ENCODE results near the gene KRTAP1-3.

KRTAP1-3 gene

DNA sequence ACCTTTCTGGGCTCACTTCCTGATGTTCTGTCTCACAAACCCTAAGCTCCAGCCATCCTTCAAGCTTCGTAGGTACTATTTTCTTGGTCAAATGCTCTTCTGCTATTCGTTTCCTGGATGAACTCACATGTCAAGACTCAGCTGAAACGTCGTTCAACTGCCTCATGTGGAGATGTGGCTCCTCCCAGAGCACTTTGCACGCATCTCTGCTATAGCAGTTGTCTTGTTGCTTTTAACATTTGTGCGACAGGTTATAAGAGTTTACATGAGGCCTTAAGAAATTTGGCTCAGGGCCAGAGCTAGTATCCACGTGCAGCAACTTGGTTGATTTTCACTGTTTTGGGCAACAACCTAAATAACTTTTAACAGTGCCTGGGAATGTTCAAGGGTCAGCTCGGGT, 47.8 kb downstream of the KRTAP1-3 start:
- TF ChIP-seq, protein P1, sequence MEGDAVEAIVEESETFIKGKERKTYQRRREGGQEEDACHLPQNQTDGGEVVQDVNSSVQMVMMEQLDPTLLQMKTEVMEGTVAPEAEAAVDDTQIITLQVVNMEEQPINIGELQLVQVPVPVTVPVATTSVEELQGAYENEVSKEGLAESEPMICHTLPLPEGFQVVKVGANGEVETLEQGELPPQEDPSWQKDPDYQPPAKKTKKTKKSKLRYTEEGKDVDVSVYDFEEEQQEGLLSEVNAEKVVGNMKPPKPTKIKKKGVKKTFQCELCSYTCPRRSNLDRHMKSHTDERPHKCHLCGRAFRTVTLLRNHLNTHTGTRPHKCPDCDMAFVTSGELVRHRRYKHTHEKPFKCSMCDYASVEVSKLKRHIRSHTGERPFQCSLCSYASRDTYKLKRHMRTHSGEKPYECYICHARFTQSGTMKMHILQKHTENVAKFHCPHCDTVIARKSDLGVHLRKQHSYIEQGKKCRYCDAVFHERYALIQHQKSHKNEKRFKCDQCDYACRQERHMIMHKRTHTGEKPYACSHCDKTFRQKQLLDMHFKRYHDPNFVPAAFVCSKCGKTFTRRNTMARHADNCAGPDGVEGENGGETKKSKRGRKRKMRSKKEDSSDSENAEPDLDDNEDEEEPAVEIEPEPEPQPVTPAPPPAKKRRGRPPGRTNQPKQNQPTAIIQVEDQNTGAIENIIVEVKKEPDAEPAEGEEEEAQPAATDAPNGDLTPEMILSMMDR (conservative IDR thresholded peaks at IDR 0.05) = no peak
- TF ChIP-seq ZFX (IDR thresholded peaks at IDR 0.05) = no peak
- H3K27ac ChIP-seq = no peak overlapping the region

DNA sequence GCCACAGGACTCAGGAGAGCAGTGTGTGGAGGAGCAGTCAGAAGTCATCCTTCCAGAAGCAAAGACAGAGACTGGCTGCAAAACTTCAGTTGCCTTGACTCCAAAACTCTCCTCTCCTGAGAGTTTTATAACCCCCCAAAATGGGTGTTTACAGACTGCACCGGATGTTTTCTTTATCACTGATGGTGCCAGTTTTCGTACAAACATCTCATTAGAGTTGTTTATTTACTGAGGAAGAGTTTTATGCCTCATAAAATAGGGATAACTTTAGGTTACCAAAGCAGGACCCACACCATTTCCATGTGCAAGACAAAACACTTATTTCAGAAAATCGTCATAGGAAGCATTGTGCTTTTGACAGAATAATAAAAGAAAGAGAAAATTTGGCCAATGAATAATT, 50.4 kb downstream of the KRTAP1-3 start, which contains the start of gene KRT40:
KRT40 (minus strand) TSS at position 101 of the 400 bp plus-strand sequence; CDS start at position 48, 53 bp downstream.
- no peak within 1 kb of the TSS for H3K27ac ChIP-seq
- TF ChIP-seq ZFX (IDR thresholded peaks at IDR 0.05) = no peak
- TF ChIP-seq, protein P1 (conservative IDR thresholded peaks at IDR 0.05) = no peak
